HCT116 (cell line): ENCODE results near the gene POU2AF1. TPM values are rescaled to one million over a fixed set of nuclear protein-coding genes. Genes with fewer than 3 reads are reported as not detected.

Experiments used
- ATAC-seq: fragments of 200-7000 bp; cut with Tn5 transposase; 2 replicates; pipeline ENCODE4 v1.9.1; 2020; ENCODE audit warnings: mild to moderate bottlenecking, moderate library complexity
- BruUV-seq: library from RNA; stranded (reverse); fragments of 400-500 nt; replicated peaks from 2 replicates; lab custom pipeline; 2021; lab: Mats Ljungman, UMichigan
- CTCF ChIA-PET: fragments of 300-600 bp; sonication (Branson Sonifier 250); formaldehyde crosslinking; loops from one replicate; lab custom pipeline; 2021; ENCODE audit warnings: antibody characterized with exemption; lab: Charles Lee
- POLR2A ChIA-PET: fragments of 300-600, 350-600 bp; sonication (Branson Sonifier 250); formaldehyde crosslinking; loops from one replicate; lab custom pipeline; 2021; ENCODE audit warnings: antibody characterized with exemption; lab: Charles Lee
- RAD21 ChIA-PET, 2 experiments: fragments of 300-600 bp; sonication (Branson Sonifier 250); formaldehyde crosslinking; loops; one replicate each; lab custom pipeline; 2023; ENCODE audit warnings: low total read pairs in 2 of 2; ENCODE audit not compliant: uncharacterized antibody in 2 of 2, unreplicated experiment in 2 of 2, low non-redundant PET in 1 of 2; lab: Charles Lee
- DNase-seq: peaks from one replicate; pipeline ENCODE4 v3.0.0-alpha.2; 2010; ENCODE audit warnings: low read depth, low spot score
- H2AFZ ChIP-seq: fragments of 200-600 bp; shearing (Covaris generic), sonication (generic); 2 replicates; pipeline ENCODE4 v1.6.1; 2017; ENCODE audit warnings: low read depth, mixed run types, mixed read lengths, antibody characterized with exemption, low read length; ENCODE audit not compliant: poor library complexity, severe bottlenecking
- H3K27ac ChIP-seq: 2 replicates; pipeline ENCODE4 v1.5.1; 2012; ENCODE audit warnings: low read depth, low read length
- H3K27me3 ChIP-seq: fragments of 200-600 bp; sonication (generic); 2 replicates; pipeline ENCODE4 v1.6.1; 2016; ENCODE audit warnings: mixed run types, low read length, mixed read lengths; ENCODE audit not compliant: insufficient read depth
- H3K36me3 ChIP-seq, 2 experiments: fragments of 200-500 bp in 1 of 2; fragments of 200-600 bp in 1 of 2; sonication (Bioruptor generic) in 1 of 2; sonication (generic) in 1 of 2; 2 replicates each; pipeline versions ENCODE4 v1.5.1 to v1.6.1; 2014 to 2016; ENCODE audit warnings: low read length in 2 of 2, inconsistent platforms in 1 of 2, mixed read lengths in 1 of 2, mixed run types in 1 of 2; ENCODE audit not compliant: insufficient read depth in 2 of 2, control insufficient read depth in 1 of 2
- H3K4me1 ChIP-seq, 2 experiments: fragments of 200-600 bp in 1 of 2; sonication (generic) in 1 of 2; 2 replicates each; pipeline versions ENCODE4 v1.5.1 to v1.6.1; 2012 to 2017; ENCODE audit warnings: low read length in 2 of 2, inconsistent platforms in 1 of 2, mild to moderate bottlenecking in 1 of 2, mixed read lengths in 1 of 2, mixed run types in 1 of 2, moderate library complexity in 1 of 2; ENCODE audit not compliant: insufficient read depth in 2 of 2, control insufficient read depth in 1 of 2
- H3K4me2 ChIP-seq: fragments of 200-600 bp; sonication (generic); 2 replicates; pipeline ENCODE4 v1.6.1; 2017; ENCODE audit warnings: mixed run types, low read length, mixed read lengths
- H3K4me3 ChIP-seq, 2 experiments: fragments of 200-600 bp in 1 of 2; sonication (generic) in 1 of 2; replicated peaks in 1 of 2; 2 replicates each; pipeline ENCODE4 v1.5.1; 2011 to 2016; ENCODE audit warnings: low read length in 2 of 2, control low read depth in 1 of 2, low read depth in 1 of 2, mild to moderate bottlenecking in 1 of 2, mixed read lengths in 1 of 2, mixed run types in 1 of 2
- H3K79me2 ChIP-seq: fragments of 200-600 bp; sonication (generic); 2 replicates; pipeline ENCODE4 v1.6.1; 2017; ENCODE audit warnings: mild to moderate bottlenecking, mixed run types, low read length, moderate library complexity, mixed read lengths; ENCODE audit not compliant: insufficient read depth
- H3K9ac ChIP-seq: fragments of 200-600 bp; sonication (generic); 2 replicates; pipeline ENCODE4 v1.6.1; 2016; ENCODE audit warnings: low read length, mixed read lengths
- H3K9me2 ChIP-seq: fragments of 200-600 bp; sonication (generic), shearing (Covaris generic); 2 replicates; pipeline ENCODE4 v1.6.1; 2017; ENCODE audit warnings: mixed run types, mild to moderate bottlenecking, moderate library complexity; ENCODE audit not compliant: insufficient read depth
- H3K9me3 ChIP-seq, 2 experiments: fragments of 200-500 bp in 1 of 2; fragments of 200-600 bp in 1 of 2; sonication (Bioruptor generic) in 1 of 2; sonication (generic) in 1 of 2; 2 replicates each; pipeline ENCODE4 v1.6.1; 2014 to 2017; ENCODE audit warnings: low read length in 2 of 2, mixed read lengths in 2 of 2, inconsistent platforms in 1 of 2, low read depth in 1 of 2, mild to moderate bottlenecking in 1 of 2, mixed run types in 1 of 2, moderate library complexity in 1 of 2; ENCODE audit not compliant: control insufficient read depth in 1 of 2, insufficient read depth in 1 of 2
- H4K20me1 ChIP-seq: fragments of 200-600 bp; sonication (generic), shearing (Covaris generic); 2 replicates; pipeline ENCODE4 v1.6.1; 2017; ENCODE audit warnings: mixed run types, mild to moderate bottlenecking, moderate library complexity; ENCODE audit not compliant: insufficient read depth
- CBX3 ChIP-seq: IDR thresholded peaks from 2 replicates; pipeline ENCODE4 v1.6.1; 2012; ENCODE audit warnings: low read depth
- ELF1 ChIP-seq: IDR thresholded peaks from 2 replicates; pipeline ENCODE4 v1.6.1; 2012; ENCODE audit warnings: low read depth, borderline replicate concordance
- EZH2phosphoT487 ChIP-seq: fragments of 200-600 bp; IDR thresholded peaks from 2 replicates; pipeline ENCODE4 v1.6.1; 2018; ENCODE audit warnings: antibody characterized with exemption, borderline replicate concordance
- FOSL1 ChIP-seq: IDR thresholded peaks from 2 replicates; pipeline ENCODE4 v1.6.1; 2012; ENCODE audit warnings: low read depth
- POLR2A ChIP-seq: IDR thresholded peaks from 2 replicates; pipeline ENCODE4 v1.7.0; 2011; ENCODE audit warnings: borderline replicate concordance; ENCODE audit not compliant: insufficient read depth, insufficient read length; ENCODE audit errors: extremely low read depth
- SP1 ChIP-seq: IDR thresholded peaks from 2 replicates; pipeline ENCODE4 v1.6.1; 2012; ENCODE audit warnings: low read depth
- SRF ChIP-seq: IDR thresholded peaks from 2 replicates; pipeline ENCODE4 v1.6.1; 2012; ENCODE audit warnings: low read depth
- ZBTB33 ChIP-seq: IDR thresholded peaks from 2 replicates; pipeline ENCODE4 v1.6.1; 2011; ENCODE audit warnings: mild to moderate bottlenecking, low read length, moderate library complexity; ENCODE audit not compliant: insufficient replicate concordance; ENCODE audit errors: extremely low read depth
- ZNF274 ChIP-seq: fragments of 200-500 bp; sonication (Bioruptor generic); IDR thresholded peaks from 2 replicates; pipeline ENCODE4 v1.6.1; 2014; ENCODE audit warnings: mild to moderate bottlenecking, low read depth, low read length, inconsistent platforms
- intact Hi-C: fragments of 100-400 bp; cut with micrococcal nuclease; formaldehyde crosslinking; loops from 2 replicates; pipeline ENCODE4 v1.10.0; 2022
- total RNA-seq: library from RNA; stranded (reverse); gene quantifications from one replicate; pipeline ENCODE4 v1.2.1, GENCODE V29; 2021; ENCODE audit not compliant: unreplicated experiment
- TF ChIP-seq, protein P1 (sequence below): IDR thresholded peaks from 2 replicates; pipeline ENCODE4 v1.6.1; 2012; ENCODE audit warnings: low read depth

Gene POU2AF1
- total RNA-seq, 1 experiment from 2014 or later: 0.17 TPM

- no peaks in the 10 kb centered on the region for H4K20me1 ChIP-seq
- CTCF ChIA-PET: no interaction called here
- H3K36me3 ChIP-seq: no peaks in the 10 kb centered on the region
- H3K9me3 ChIP-seq: no peaks in the 10 kb centered on the region
- no peaks in the 10 kb centered on the region for H3K4me1 ChIP-seq
- ATAC-seq (no peak), DNase-seq (no peak)
- no peak overlapping the region for H3K4me3 ChIP-seq
- intact Hi-C loops: no loop called here
- no peak for TF ChIP-seq CBX3
- no peak for TF ChIP-seq POLR2A
- TF ChIP-seq ZBTB33: no peak
- TF ChIP-seq ZNF274: no peak
- TF ChIP-seq, protein P1, sequence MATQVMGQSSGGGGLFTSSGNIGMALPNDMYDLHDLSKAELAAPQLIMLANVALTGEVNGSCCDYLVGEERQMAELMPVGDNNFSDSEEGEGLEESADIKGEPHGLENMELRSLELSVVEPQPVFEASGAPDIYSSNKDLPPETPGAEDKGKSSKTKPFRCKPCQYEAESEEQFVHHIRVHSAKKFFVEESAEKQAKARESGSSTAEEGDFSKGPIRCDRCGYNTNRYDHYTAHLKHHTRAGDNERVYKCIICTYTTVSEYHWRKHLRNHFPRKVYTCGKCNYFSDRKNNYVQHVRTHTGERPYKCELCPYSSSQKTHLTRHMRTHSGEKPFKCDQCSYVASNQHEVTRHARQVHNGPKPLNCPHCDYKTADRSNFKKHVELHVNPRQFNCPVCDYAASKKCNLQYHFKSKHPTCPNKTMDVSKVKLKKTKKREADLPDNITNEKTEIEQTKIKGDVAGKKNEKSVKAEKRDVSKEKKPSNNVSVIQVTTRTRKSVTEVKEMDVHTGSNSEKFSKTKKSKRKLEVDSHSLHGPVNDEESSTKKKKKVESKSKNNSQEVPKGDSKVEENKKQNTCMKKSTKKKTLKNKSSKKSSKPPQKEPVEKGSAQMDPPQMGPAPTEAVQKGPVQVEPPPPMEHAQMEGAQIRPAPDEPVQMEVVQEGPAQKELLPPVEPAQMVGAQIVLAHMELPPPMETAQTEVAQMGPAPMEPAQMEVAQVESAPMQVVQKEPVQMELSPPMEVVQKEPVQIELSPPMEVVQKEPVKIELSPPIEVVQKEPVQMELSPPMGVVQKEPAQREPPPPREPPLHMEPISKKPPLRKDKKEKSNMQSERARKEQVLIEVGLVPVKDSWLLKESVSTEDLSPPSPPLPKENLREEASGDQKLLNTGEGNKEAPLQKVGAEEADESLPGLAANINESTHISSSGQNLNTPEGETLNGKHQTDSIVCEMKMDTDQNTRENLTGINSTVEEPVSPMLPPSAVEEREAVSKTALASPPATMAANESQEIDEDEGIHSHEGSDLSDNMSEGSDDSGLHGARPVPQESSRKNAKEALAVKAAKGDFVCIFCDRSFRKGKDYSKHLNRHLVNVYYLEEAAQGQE: no peak
- no peak for TF ChIP-seq SP1
- no peak for TF ChIP-seq ELF1
- TF ChIP-seq FOSL1: no peak
- TF ChIP-seq SRF: no peak
- no peak for TF ChIP-seq EZH2phosphoT487
- H3K27me3 ChIP-seq: peaks cover 7% of the 10 kb centered on the region; the same call in 1 of the 2 replicates
- POLR2A ChIA-PET: no interaction called here
- H3K27ac ChIP-seq: no peak overlapping the region
- H3K79me2 ChIP-seq: no peaks in the 10 kb centered on the region
- RAD21 ChIA-PET: no interaction called here
- no peak overlapping the region for H3K4me2 ChIP-seq
- H3K9me2 ChIP-seq: no peaks in the 10 kb centered on the region; the same call in 1 of the 2 replicates
- no TSS peak for BruUV-seq
- H3K9ac ChIP-seq: no peak overlapping the region
- H2AFZ ChIP-seq: no peak overlapping the region
Observed at GRCh38 chr11:111406091-111406490, 27.0 kb upstream of the POU2AF1 start.
